Measurements from ENCODE around the gene APMAP. TPM values are rescaled to one million over a fixed set of nuclear protein-coding genes. Genes with fewer than 3 reads are reported as not detected.

Gene APMAP
- total and polyA plus RNA-seq, 2 of the 13 experiments (the other 11 are each of a cell fraction or from before 2014, with no cell fraction given) = 168 to 214 TPM

GRCh38 chr20:25032065-25032477 is 39.5 kb upstream of the APMAP start (continued):
- TF ChIP-seq USF2 (IDR thresholded peaks at IDR 0.05; ENCODE audit: low read depth, low read length) = peak; percentile 84
- peak; percentile 82; the same call in 1 of the 2 replicates for TF ChIP-seq USF2 (CRISPR knock-in tag; IDR thresholded peaks at IDR 0.05; ENCODE audit: borderline replicate concordance)

DNA sequence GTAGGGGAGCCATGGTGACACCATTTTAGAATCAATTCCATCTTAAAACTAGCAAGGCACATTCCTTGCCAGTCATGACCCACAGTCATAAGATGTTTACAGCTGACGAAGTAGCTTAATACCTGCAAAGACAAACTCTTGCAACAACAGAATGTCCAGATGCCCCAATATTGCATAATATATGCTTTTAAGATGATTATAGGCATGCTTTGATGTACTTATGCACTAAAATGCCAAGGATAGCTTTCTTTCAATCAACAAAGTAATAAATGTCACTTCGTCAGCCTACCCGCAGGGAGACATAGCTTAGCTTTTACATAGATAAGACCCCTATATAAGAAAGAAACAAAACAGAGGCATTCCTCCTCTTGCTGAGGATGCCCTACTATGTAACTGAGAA is 38.7 kb upstream of the APMAP start:
- ATAC-seq = no peak
- no peaks in the 10 kb centered on the region for H3K27me3 ChIP-seq (ENCODE audit: control insufficient read depth in 1 of 2, insufficient read depth in 2 of 2, low read length in 2 of 2)
- H3K27ac ChIP-seq (ENCODE audit: extremely low read length, insufficient read depth, low read length) = no peak overlapping the region
- ChIA-PET POLR2A (interaction anchor here (2.9 to 4.3 kb wide), 4 partner anchors 14 to 164 kb away, joined by 10 to 77 read pairs (median 16); partner anchors contain the start of genes ACSS1 and ENTPD6), CTCF (ENCODE audit: low intra/inter-chr PET ratio, low total read pairs) (no interaction called here)
- H3K4me2 ChIP-seq (ENCODE audit: low read depth, low read length) = no peak overlapping the region
- no peak overlapping the region for H3K4me3 ChIP-seq (replicated peaks in 1 of 3; ENCODE audit: insufficient read depth in 1 of 3, low read depth in 2 of 3, low read length in 3 of 3)
- intact Hi-C loops (cut with micrococcal nuclease; ENCODE audit: unreplicated experiment) = loop anchor here (5.0 kb wide), 1 partner anchor 36 kb away; no protein-coding TSS in a partner anchor
- H3K79me2 ChIP-seq (ENCODE audit: insufficient read depth, low read length) = no peaks in the 10 kb centered on the region
- no peak for DNase-seq (ENCODE audit: low spot score)
- in situ Hi-C loops (cut with HindIII; ENCODE audit: extremely low pct_ligation_motif_present, low pct_unique_long_range_greater_than_20kb) = no loop called here
- WGBS (ENCODE audit: low lambda C conversion rate) = 90% methylated on average over 3 of the region's 3 CpGs
- no peak for FAIRE-seq
- no peaks in the 10 kb centered on the region for H4K20me1 ChIP-seq (ENCODE audit: insufficient read depth, low read length)
- peaks cover 60% of the 10 kb centered on the region for H3K4me1 ChIP-seq (ENCODE audit: insufficient read depth, low read length)
- H3K9me3 ChIP-seq (ENCODE audit: low read length) = no peaks in the 10 kb centered on the region
- no peak overlapping the region for H2AFZ ChIP-seq (ENCODE audit: low read length)
- no TSS peak for BruUV-seq (replicated peaks)
- H3K9ac ChIP-seq (ENCODE audit: insufficient read depth, low read depth, low read length) = no peak overlapping the region
- H3K36me3 ChIP-seq (replicated peaks in 1 of 2; ENCODE audit: control insufficient read depth in 1 of 2, insufficient read depth in 2 of 2, low read length in 2 of 2) = no peaks in the 10 kb centered on the region
- TF ChIP-seq, protein P1, sequence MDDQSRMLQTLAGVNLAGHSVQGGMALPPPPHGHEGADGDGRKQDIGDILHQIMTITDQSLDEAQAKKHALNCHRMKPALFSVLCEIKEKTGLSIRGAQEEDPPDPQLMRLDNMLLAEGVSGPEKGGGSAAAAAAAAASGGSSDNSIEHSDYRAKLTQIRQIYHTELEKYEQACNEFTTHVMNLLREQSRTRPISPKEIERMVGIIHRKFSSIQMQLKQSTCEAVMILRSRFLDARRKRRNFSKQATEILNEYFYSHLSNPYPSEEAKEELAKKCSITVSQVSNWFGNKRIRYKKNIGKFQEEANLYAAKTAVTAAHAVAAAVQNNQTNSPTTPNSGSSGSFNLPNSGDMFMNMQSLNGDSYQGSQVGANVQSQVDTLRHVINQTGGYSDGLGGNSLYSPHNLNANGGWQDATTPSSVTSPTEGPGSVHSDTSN (CRISPR knock-in tag; IDR thresholded peaks at IDR 0.05; ENCODE audit: borderline replicate concordance) = no peak
- TF ChIP-seq DR1 (CRISPR knock-in tag; IDR thresholded peaks at IDR 0.05) = peak; percentile 38; the same call in 1 of the 2 replicates
- no peak for TF ChIP-seq ZNF839 (CRISPR knock-in tag; IDR thresholded peaks at IDR 0.05; ENCODE audit: borderline replicate concordance)
- no peak for TF ChIP-seq PCBP1 (IDR thresholded peaks at IDR 0.05; ENCODE audit: borderline replicate concordance, low read depth, low read length)
- peak; percentile 66 for TF ChIP-seq CEBPB (IDR thresholded peaks at IDR 0.05; ENCODE audit: borderline replicate concordance, low read depth, low read length)
- TF ChIP-seq MIER2 (CRISPR knock-in tag; IDR thresholded peaks at IDR 0.05) = no peak
- TF ChIP-seq KMT2A (CRISPR knock-in tag; IDR thresholded peaks at IDR 0.05) = no peak
- TF ChIP-seq ZNF101 (CRISPR knock-in tag; IDR thresholded peaks at IDR 0.05; ENCODE audit: borderline replicate concordance, low read depth) = no peak
- peak; percentile 38; the same call in 1 of the 2 replicates for TF ChIP-seq TEF (CRISPR knock-in tag; IDR thresholded peaks at IDR 0.05)
- TF ChIP-seq, protein P2, sequence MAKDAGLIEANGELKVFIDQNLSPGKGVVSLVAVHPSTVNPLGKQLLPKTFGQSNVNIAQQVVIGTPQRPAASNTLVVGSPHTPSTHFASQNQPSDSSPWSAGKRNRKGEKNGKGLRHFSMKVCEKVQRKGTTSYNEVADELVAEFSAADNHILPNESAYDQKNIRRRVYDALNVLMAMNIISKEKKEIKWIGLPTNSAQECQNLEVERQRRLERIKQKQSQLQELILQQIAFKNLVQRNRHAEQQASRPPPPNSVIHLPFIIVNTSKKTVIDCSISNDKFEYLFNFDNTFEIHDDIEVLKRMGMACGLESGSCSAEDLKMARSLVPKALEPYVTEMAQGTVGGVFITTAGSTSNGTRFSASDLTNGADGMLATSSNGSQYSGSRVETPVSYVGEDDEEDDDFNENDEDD (CRISPR knock-in tag; IDR thresholded peaks at IDR 0.05; ENCODE audit: borderline replicate concordance) = no peak
- TF ChIP-seq KLF16 (CRISPR knock-in tag; IDR thresholded peaks at IDR 0.05) = no peak
- TF ChIP-seq PAXIP1 (CRISPR knock-in tag; conservative IDR thresholded peaks at IDR 0.05) = no peak

Measured in HepG2 (cell line).